GM12864 (cell line): Measurements from ENCODE around the gene MTHFD1.

Source experiments
- DNase-seq: peaks from one replicate; pipeline ENCODE4 v3.0.0-alpha.2; 2011; ENCODE audit warnings: low read depth
- H3K4me3 ChIP-seq: 2 replicates; pipeline ENCODE4 v1.5.1; 2011; ENCODE audit warnings: mild to moderate bottlenecking, low read depth, low read length, control low read depth
- TF ChIP-seq, protein P1 (sequence below): IDR thresholded peaks from 2 replicates; pipeline ENCODE4 v1.5.1; 2011; ENCODE audit warnings: low read depth, mild to moderate bottlenecking, moderate library complexity, low read length, control low read depth, inconsistent platforms; ENCODE audit errors: missing control alignments

The MTHFD1 gene

DNA sequence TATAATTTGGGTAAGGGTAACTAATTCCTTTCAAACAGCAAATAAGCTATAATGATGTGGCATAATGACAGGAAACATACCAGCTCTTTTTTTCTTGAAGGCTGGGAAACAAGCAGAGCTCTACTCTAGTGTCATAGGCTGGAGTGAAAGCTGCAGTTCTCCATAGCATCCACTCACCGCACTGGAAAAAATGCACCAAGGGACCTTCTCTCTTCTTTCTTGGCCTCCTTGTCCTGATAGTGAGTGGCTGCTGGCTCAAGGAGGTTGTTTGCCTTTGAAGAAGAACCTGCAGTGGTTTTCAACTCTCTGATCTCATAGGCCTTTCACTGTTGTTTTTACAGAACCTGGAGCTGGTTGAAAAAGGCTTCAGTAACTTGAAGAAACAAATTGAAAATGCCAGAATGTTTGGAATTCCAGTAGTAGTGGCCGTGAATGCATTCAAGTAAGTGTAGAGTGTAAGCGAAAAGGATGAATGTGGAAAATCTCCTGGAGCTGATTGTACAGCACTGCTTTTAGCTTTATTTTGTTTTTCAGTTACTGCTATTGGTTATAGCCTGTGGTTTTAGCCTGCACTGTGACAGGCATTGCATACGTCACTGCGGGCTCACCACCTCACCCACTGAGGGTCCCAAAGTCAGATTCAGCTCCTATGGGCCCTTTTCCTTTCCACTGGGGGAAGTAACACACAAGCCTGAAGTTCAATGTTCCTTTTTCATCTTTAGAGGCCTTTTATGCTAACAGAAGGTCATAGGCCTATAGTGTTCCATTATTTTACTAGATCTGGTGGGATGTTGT, 59.9 kb downstream of the MTHFD1 start:
- no peak overlapping the region for H3K4me3 ChIP-seq
- TF ChIP-seq, protein P1, sequence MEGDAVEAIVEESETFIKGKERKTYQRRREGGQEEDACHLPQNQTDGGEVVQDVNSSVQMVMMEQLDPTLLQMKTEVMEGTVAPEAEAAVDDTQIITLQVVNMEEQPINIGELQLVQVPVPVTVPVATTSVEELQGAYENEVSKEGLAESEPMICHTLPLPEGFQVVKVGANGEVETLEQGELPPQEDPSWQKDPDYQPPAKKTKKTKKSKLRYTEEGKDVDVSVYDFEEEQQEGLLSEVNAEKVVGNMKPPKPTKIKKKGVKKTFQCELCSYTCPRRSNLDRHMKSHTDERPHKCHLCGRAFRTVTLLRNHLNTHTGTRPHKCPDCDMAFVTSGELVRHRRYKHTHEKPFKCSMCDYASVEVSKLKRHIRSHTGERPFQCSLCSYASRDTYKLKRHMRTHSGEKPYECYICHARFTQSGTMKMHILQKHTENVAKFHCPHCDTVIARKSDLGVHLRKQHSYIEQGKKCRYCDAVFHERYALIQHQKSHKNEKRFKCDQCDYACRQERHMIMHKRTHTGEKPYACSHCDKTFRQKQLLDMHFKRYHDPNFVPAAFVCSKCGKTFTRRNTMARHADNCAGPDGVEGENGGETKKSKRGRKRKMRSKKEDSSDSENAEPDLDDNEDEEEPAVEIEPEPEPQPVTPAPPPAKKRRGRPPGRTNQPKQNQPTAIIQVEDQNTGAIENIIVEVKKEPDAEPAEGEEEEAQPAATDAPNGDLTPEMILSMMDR: no peak
- DNase-seq: no peak

GRCh38 chr14:64450255-64450654, 62.1 kb downstream of the MTHFD1 start:
- H3K4me3 ChIP-seq: no peak overlapping the region
- TF ChIP-seq, protein P1: no peak
- DNase-seq: no peak

GRCh38 chr14:64454671-64455070, 66.5 kb downstream of the MTHFD1 start:
- no peak overlapping the region for H3K4me3 ChIP-seq
- no peak for DNase-seq
- TF ChIP-seq, protein P1: no peak

DNA sequence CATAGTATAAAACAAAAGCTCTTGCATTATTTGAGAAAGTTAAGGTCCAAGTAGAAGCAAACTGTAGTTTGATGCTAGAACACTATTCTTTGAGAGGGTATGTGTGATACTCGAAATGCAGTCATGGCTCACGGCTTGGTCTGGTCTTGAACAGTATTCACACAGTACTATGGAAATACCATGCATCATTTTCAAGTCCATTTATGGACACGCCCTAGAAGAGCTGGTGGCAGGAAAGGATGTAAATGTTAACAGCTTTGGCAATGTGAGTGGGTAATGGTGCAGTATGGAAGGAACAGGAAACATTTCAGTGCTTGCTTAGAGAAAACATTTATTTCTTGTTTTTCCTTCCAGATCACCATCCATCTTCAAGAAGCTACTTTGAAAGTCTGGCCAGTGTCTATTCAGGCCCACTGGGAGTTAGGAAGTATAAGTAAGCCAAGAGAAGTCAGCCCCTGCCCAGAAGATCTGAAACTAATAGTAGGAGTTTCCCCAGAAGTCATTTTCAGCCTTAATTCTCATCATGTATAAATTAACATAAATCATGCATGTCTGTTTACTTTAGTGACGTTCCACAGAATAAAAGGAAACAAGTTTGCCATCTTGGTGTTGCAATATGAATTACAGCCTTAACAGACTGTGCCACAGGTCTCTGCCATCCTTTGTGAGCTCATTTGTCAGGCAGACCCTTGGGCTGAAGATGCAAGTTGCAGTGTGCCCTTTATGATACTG, 71.4 kb downstream of the MTHFD1 start:
- H3K4me3 ChIP-seq: no peak overlapping the region
- TF ChIP-seq, protein P1: no peak
- no peak for DNase-seq

DNA sequence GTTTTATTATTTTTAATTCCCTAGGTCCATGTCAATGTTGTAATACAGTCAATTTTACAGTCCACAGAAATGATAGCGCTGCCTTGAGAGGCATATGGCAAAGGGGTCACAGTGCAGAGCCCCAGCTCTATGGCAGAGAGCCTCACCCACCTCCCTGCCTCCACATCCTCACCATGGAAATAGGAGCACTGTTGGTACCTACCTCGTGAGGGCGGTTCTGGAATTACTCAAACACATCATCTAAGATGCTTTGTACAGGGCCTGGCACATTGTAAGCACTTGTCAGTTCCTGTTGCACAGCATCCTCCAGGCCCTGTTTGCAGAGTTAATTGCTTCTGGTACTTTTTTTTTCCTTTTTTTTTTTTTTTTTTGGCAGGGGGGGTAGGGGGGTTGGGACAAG, 73.1 kb downstream of the MTHFD1 start:
- no peak for DNase-seq
- no peak overlapping the region for H3K4me3 ChIP-seq
- TF ChIP-seq, protein P1: no peak

- TF ChIP-seq, protein P1: no peak
- no peak overlapping the region for H3K4me3 ChIP-seq
- DNase-seq: peak; percentile 65
Observed at GRCh38 chr14:64463195-64463594, 75.0 kb downstream of the MTHFD1 start.
